ENCODE data around the gene HENMT1.

HENMT1 gene

GRCh38 chr1:108624069-108624468 is 36.8 kb downstream of the HENMT1 start:
- no peak for DNase-seq

- no peak for DNase-seq
These were observed 43.2 kb downstream of the HENMT1 start for GRCh38 chr1:108617724-108618056.

GRCh38 chr1:108617008-108617723 is 43.7 kb downstream of the HENMT1 start:
- DNase-seq: no peak

GRCh38 chr1:108615544-108615943 is 45.3 kb downstream of the HENMT1 start:
- no peak for DNase-seq

- DNase-seq: no peak
These were observed 48.4 kb downstream of the HENMT1 start for GRCh38 chr1:108612496-108612895.

GRCh38 chr1:108611984-108612383 is 48.9 kb downstream of the HENMT1 start:
- DNase-seq: no peak

GRCh38 chr1:108610073-108610472 is 50.8 kb downstream of the HENMT1 start:
- peak; percentile 32 for DNase-seq

- DNase-seq: peak; percentile 21
These were observed 51.3 kb downstream of the HENMT1 start for GRCh38 chr1:108609483-108610049.

GRCh38 chr1:108606478-108606877 is 54.4 kb downstream of the HENMT1 start:
- no peak for DNase-seq

- no peak for DNase-seq
These were observed 55.3 kb downstream of the HENMT1 start for GRCh38 chr1:108605633-108606032.

GRCh38 chr1:108601708-108602410 is 59.0 kb downstream of the HENMT1 start:
- DNase-seq: no peak

GRCh38 chr1:108600504-108600903 is 60.4 kb downstream of the HENMT1 start:
- no peak for DNase-seq

GRCh38 chr1:108598340-108598739 is 62.6 kb downstream of the HENMT1 start:
- no peak for DNase-seq
